Gastroesophageal sphincter (tissue), 4 donors: ENCODE measurements around the gene PGBD5. TPM values are rescaled to one million over a fixed set of nuclear protein-coding genes. Genes with fewer than 3 reads are reported as not detected.

Experiments
- ATAC-seq: fragments of 150-250 bp; one replicate; pipeline ENCODE4 v1.9.1; 2016; ENCODE audit warnings: mild to moderate bottlenecking, moderate library complexity
- H3K27ac ChIP-seq, 4 donors: fragments of 200-600 bp; sonication (generic) in 3 of 4; 1 replicate in 3 of 4; 2 replicates in 1 of 4; pipeline ENCODE4 v1.5.1; 2016 to 2019
- H3K27me3 ChIP-seq: fragments of 200-600 bp; sonication (generic); one replicate; pipeline ENCODE4 v1.5.1; 2019
- H3K36me3 ChIP-seq, 2 donors: fragments of 200-600 bp; sonication (generic); one replicate each; pipeline ENCODE4 v1.5.1; 2019; ENCODE audit warnings: control low read depth in 1 of 2
- H3K4me1 ChIP-seq, 3 donors: fragments of 200-600 bp; sonication (generic); 1 replicate in 2 of 3; 2 replicates in 1 of 3; pipeline ENCODE4 v1.5.1; 2016 to 2019; ENCODE audit warnings: control low read depth in 2 of 3
- H3K4me3 ChIP-seq, 2 donors: fragments of 200-600 bp; sonication (generic); one replicate each; pipeline ENCODE4 v1.5.1; 2019; ENCODE audit warnings: mild to moderate bottlenecking in 1 of 2, moderate library complexity in 1 of 2
- H3K9me3 ChIP-seq, 3 donors: fragments of 200-600 bp; sonication (generic); one replicate each; pipeline ENCODE4 v1.5.1; 2017 to 2019; ENCODE audit warnings: control low read depth in 2 of 3
- EP300 ChIP-seq: sonication (generic); formaldehyde crosslinking; IDR thresholded peaks from one replicate; pipeline ENCODE4 v1.6.1; 2017; ENCODE audit warnings: antibody characterized with exemption, mild to moderate bottlenecking
- POLR2A ChIP-seq, 2 donors: fragments of 450-650 bp; IDR thresholded peaks; one replicate each; pipeline ENCODE4 v1.6.1; 2017; ENCODE audit warnings: antibody characterized with exemption in 2 of 2, mild to moderate bottlenecking in 2 of 2, moderate library complexity in 1 of 2
- POLR2AphosphoS5 ChIP-seq: sonication (generic); formaldehyde crosslinking; IDR thresholded peaks from one replicate; pipeline ENCODE4 v1.6.1; 2017; ENCODE audit warnings: antibody characterized with exemption
- WGBS, 2 donors: methylation state at CpG; one replicate each; pipeline ENCODE4 v1.1.5; 2018; ENCODE audit warnings: low coverage in 1 of 2; 5-methylcytosine and 5-hydroxymethylcytosine counted together
- total RNA-seq, 4 donors: library from RNA; depleted of rRNA; stranded (reverse); fragments of >200 nt; gene quantifications; one replicate each; pipeline ENCODE4 v1.1.0, GENCODE V29; 2016
- TF ChIP-seq, protein P1 (sequence below), 4 experiments: fragments of 200-600 bp in 2 of 4; fragments of 450-650 bp in 2 of 4; sonication (generic) in 1 of 4; IDR thresholded peaks; one replicate each; pipeline ENCODE4 v1.5.1; 2017 to 2019; ENCODE audit warnings: antibody characterized with exemption in 4 of 4, mild to moderate bottlenecking in 2 of 4, moderate library complexity in 2 of 4

PGBD5 gene
- total RNA-seq, 4 donors from 2014 or later = 0.15 to 1.1 (median 0.33) TPM

DNA sequence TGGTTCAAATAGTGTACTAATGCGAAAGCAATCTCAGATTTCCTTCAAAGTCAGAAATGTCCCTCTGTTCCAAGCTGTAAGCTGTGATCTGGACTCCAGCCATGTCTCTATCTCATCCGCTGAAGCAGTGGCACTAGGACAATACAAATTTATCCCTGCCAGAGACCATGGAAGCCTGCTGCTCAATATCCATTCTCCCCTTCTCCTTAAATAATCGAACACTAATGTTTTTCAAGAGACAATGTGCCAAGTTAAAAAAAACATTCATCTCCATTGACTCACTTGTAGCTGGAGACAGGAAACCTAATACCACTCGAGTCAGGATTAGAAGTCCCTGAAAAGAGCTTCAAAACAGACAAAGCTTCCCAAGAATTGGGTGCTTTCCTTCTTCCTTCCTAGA lies 38.5 kb upstream of the PGBD5 start:
- Histone ChIP-seq H3K4me1 (no peaks in the 10 kb centered on the region), H3K27me3 (peaks cover 28% of the 10 kb centered on the region), H3K9me3 (no peaks in the 10 kb centered on the region), H3K27ac (no peak overlapping the region), H3K4me3 (no peak overlapping the region), H3K36me3 (no peaks in the 10 kb centered on the region)
- TF ChIP-seq POLR2AphosphoS5 (no peak), POLR2A (IDR thresholded peaks at IDR 0.05) (no peak), EP300 (no peak)
- TF ChIP-seq, protein P1, sequence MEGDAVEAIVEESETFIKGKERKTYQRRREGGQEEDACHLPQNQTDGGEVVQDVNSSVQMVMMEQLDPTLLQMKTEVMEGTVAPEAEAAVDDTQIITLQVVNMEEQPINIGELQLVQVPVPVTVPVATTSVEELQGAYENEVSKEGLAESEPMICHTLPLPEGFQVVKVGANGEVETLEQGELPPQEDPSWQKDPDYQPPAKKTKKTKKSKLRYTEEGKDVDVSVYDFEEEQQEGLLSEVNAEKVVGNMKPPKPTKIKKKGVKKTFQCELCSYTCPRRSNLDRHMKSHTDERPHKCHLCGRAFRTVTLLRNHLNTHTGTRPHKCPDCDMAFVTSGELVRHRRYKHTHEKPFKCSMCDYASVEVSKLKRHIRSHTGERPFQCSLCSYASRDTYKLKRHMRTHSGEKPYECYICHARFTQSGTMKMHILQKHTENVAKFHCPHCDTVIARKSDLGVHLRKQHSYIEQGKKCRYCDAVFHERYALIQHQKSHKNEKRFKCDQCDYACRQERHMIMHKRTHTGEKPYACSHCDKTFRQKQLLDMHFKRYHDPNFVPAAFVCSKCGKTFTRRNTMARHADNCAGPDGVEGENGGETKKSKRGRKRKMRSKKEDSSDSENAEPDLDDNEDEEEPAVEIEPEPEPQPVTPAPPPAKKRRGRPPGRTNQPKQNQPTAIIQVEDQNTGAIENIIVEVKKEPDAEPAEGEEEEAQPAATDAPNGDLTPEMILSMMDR (IDR thresholded peaks at IDR 0.05) = no peak
- no peak for ATAC-seq
- WGBS, 2 donors = 41 to 42% methylated on average over 4 of the region's 4 CpGs

DNA sequence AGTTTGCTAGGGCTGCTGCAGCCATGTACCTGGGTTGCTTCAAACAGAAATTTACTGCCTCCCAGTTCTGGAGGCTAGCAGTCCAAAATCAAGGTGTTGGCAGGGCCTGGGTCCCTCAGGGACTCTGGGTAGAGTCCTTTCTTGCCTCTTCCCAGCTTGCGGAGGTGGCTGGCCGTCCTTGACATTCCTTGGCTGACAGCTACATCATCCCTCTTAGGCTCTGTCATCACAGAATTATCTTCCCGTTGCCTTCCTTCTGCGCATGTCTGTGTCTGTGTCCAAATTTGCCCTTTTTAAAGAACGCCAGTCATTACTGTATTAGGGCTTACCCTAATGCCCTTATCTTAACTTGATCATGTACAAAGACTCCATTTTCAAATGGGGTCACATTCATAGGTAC lies 37.6 kb upstream of the PGBD5 start:
- TF ChIP-seq POLR2AphosphoS5 (no peak), POLR2A (IDR thresholded peaks at IDR 0.05) (no peak), EP300 (no peak)
- TF ChIP-seq, protein P1 (IDR thresholded peaks at IDR 0.05) = no peak
- no peak for ATAC-seq
- no peak overlapping the region for H3K27ac ChIP-seq
- no peak overlapping the region for H3K4me3 ChIP-seq
- no peaks in the 10 kb centered on the region for H3K4me1 ChIP-seq
- H3K27me3 ChIP-seq = peaks cover 28% of the 10 kb centered on the region
- no peaks in the 10 kb centered on the region for H3K9me3 ChIP-seq
- 37 to 49% methylated on average over 4 to 5 of the region's 5 CpGs for WGBS, 2 donors
- no peaks in the 10 kb centered on the region for H3K36me3 ChIP-seq

DNA sequence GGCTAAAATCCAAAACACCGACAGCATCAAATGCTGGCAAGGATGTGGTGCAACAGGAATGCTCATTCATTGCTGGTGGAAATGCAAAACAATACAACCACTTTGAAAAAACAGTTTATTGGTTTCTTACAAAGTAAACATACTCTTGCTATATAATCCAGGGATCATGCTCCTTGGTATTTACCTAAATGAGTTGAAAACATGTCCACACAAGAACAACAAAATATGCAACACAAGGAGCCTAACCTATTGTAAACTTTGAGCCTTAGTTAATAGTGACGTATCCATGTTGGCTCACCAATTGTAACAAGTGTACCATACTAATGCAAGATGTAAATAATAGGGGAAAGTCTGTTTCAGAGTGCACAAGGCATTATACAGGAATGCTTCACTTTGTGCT lies 37.2 kb upstream of the PGBD5 start:
- no peaks in the 10 kb centered on the region for H3K4me1 ChIP-seq
- no peaks in the 10 kb centered on the region for H3K36me3 ChIP-seq
- TF ChIP-seq POLR2A (IDR thresholded peaks at IDR 0.05) (no peak), POLR2AphosphoS5 (no peak), EP300 (no peak)
- TF ChIP-seq, protein P1 (IDR thresholded peaks at IDR 0.05) = no peak
- no peak overlapping the region for H3K4me3 ChIP-seq
- H3K27ac ChIP-seq = no peak overlapping the region
- no peaks in the 10 kb centered on the region for H3K9me3 ChIP-seq
- WGBS, 2 donors = 47 to 62% methylated on average over 2 of the region's 2 CpGs
- ATAC-seq = no peak
- peaks cover 28% of the 10 kb centered on the region for H3K27me3 ChIP-seq

DNA sequence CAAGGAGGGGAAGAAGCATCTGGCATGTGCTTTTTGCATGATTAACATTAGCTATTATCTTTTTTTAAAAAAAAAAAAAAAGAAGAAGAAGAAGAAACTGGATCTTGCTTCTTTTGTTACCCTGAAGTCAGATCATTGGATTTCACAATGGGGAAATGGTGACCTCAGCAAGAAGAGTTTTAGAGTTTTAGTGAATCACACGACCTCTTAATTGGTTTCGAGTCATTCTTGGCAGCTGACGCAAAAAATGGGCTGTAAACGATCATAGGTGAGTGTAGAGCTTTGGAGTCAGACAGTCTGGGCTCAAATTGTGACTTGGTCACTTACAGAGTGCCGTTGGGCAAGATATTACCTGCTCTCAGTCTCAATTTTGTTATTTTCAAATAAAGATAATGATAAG lies 33.3 kb upstream of the PGBD5 start:
- Histone ChIP-seq H3K9me3 (no peaks in the 10 kb centered on the region), H3K27me3 (peaks cover 46% of the 10 kb centered on the region), H3K36me3 (no peaks in the 10 kb centered on the region), H3K4me3 (no peak overlapping the region), H3K4me1 (no peaks in the 10 kb centered on the region), H3K27ac (no peak overlapping the region)
- TF ChIP-seq POLR2A (IDR thresholded peaks at IDR 0.05) (no peak), POLR2AphosphoS5 (no peak)
- TF ChIP-seq, protein P1 (IDR thresholded peaks at IDR 0.05) = no peak
- no peak for ATAC-seq
- whole genome bisulfite sequencing, 2 donors = 38 to 60% methylated on average over 5 of the region's 5 CpGs

DNA sequence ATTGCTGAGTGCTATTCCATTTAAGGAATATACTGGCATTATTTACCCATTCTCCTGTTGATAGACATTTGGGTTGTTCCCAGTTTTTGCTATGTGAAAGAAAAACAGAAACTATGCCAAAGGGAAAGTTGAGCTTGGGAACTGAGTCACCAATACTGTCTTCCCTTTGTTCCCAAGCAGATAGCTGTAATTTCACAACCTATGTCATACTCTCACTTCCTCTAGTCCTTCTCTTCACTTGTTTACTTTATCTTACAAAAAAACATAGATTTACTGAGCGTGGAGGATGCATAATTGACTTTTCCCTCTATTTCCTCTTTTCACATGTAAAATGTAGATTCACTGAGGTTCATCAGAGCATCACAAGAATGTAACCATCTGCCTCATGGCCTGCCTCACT lies 32.4 kb upstream of the PGBD5 start:
- TF ChIP-seq, protein P1 (IDR thresholded peaks at IDR 0.05) = no peak
- no peak for TF ChIP-seq EP300
- TF ChIP-seq POLR2AphosphoS5 = no peak
- TF ChIP-seq POLR2A (IDR thresholded peaks at IDR 0.05) = no peak
- no peaks in the 10 kb centered on the region for H3K9me3 ChIP-seq
- H3K27me3 ChIP-seq = peaks cover 41% of the 10 kb centered on the region
- no peak overlapping the region for H3K4me3 ChIP-seq
- 9 to 30% methylated on average over 1 of the region's 1 CpG for WGBS, 2 donors
- ATAC-seq = no peak
- no peaks in the 10 kb centered on the region for H3K36me3 ChIP-seq
- no peaks in the 10 kb centered on the region for H3K4me1 ChIP-seq
- H3K27ac ChIP-seq = no peak overlapping the region
